GM10266 (cell line): Measurements from ENCODE around the gene TBL1X.

Source experiments
- DNase-seq: peaks from one replicate; pipeline ENCODE4 v3.0.0; 2012; ENCODE audit errors: extremely low spot score
- TF ChIP-seq, protein P1 (sequence below): IDR thresholded peaks from 2 replicates; pipeline ENCODE4 v1.5.1; 2012; ENCODE audit warnings: mild to moderate bottlenecking, low read depth; ENCODE audit not compliant: control insufficient read depth, insufficient read depth; ENCODE audit errors: missing control alignments

Gene TBL1X

GRCh38 chrX:9781941-9782340 is 317.1 kb downstream of the TBL1X start:
- TF ChIP-seq, protein P1, sequence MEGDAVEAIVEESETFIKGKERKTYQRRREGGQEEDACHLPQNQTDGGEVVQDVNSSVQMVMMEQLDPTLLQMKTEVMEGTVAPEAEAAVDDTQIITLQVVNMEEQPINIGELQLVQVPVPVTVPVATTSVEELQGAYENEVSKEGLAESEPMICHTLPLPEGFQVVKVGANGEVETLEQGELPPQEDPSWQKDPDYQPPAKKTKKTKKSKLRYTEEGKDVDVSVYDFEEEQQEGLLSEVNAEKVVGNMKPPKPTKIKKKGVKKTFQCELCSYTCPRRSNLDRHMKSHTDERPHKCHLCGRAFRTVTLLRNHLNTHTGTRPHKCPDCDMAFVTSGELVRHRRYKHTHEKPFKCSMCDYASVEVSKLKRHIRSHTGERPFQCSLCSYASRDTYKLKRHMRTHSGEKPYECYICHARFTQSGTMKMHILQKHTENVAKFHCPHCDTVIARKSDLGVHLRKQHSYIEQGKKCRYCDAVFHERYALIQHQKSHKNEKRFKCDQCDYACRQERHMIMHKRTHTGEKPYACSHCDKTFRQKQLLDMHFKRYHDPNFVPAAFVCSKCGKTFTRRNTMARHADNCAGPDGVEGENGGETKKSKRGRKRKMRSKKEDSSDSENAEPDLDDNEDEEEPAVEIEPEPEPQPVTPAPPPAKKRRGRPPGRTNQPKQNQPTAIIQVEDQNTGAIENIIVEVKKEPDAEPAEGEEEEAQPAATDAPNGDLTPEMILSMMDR = no peak
- DNase-seq = no peak

GRCh38 chrX:9784332-9784731 is 319.5 kb downstream of the TBL1X start:
- TF ChIP-seq, protein P1 = no peak
- DNase-seq = no peak

DNA sequence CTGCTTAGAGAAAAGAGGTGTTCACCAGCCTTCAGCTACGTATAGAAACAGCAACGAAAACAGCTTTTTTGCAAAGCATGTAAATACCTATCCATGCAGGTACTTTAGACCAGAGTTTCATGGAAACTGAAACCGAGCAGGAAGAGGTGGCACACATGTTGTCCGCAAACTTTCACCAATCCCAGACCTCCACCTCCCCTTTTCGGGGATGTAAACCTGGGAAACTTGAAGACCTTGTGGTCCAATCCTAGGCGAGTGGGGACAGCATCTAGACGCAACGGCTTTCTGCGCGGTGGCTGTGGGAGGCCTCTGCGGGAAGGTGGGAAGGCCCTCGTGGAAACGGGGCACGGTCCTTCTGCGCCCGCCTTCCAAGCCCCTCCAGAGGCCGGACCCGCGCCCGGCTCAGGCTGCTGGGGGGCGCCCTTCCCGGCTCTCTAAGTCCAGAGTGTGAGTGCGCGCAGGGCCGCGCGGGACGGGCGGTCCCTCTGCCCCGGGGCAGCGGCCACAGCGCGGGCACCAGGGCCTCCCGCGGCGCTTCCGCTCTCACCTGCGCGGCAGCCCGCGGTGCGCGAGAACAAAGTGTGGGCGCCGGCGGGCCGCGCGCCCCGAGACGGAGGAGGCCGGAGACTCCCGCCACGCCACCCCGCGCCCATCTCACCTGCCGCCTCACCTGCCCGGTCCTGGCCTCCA is 320.5 kb downstream of the TBL1X start:
- no peak for DNase-seq
- TF ChIP-seq, protein P1 = no peak

DNA sequence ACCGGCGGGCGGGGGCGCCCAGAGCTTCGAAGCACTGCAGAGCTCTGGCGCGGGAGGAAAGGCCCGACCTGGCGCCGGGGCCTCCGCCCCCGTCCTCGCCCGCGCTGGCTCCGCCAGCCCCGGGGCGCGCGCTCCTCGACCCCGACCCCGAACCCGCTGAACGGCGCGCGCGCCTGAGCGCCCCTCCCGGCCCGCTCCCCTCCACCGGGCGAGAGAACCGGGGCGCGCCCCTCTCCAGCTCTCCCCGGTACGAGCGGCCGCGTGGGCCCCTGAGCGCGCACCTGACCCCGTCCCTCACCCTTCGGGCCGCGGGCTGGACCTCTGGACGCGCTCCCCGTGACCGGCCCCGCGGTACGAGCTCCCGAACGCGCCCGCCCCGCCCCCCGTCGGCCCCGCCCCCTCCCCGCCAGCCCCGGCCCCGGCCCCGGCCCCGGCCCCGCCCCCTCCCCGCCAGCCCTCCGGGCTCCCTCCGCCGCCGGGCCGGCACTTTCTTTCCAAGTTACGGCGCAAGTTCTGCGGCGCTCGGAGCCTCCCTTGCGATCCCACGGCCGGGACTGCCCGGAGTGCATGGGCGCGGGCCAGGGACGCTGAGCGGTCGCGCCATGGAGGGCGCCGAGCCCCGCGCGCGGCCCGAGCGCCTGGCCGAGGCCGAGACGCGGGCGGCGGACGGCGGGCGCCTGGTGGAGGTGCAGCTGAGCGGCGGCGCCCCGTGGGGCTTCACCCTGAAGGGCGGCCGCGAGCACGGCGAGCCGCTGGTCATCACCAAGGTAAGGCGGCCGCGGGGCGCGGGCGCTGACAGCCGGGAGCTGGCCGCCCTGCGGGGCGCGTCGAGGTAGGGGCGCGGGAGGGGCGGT is 321.3 kb downstream of the TBL1X start, which contains the start of gene SHROOM2:
TSS of gene SHROOM2 (plus strand) at position 486 of the 854 bp plus-strand sequence. CDS start at position 603, 117 bp downstream.
- DNase-seq = no peak
- TF ChIP-seq, protein P1 = no peak

- TF ChIP-seq, protein P1 = no peak
- no peak for DNase-seq
Measured at GRCh38 chrX:9786798-9787635, 322.2 kb downstream of the TBL1X start.

DNA sequence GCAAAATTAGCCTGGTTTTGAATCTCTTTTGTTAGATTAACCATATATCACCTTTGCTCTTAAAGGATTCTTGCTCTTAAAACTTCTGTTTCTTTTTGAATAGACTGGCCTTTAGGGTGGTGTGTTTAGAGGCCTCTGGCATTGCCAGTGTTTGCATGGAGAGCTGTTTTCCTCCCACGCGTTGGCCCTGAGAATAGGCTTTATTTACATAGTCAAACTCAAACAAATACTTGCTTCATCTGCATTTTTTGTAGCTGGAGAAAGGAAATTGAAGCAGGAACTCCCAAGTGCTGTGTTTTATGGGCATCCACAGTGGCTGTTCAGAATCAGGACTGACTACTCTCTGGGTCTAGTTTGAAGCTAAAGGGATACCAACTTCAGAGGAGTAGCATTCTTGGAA is 324.1 kb downstream of the TBL1X start:
- no peak for DNase-seq
- TF ChIP-seq, protein P1 = no peak
